Activated CD4-positive, alpha-beta T cell treated with anti-CD3 and anti-CD28 coated beads, Interleukin-2, amount 50 U/mL, for 4 hours (primary cell): ENCODE data around the gene NXPH1.

ENCODE experiments used
- DNase-seq, 2 experiments: peaks; one replicate each; pipeline ENCODE4 v3.0.0-alpha.2; 2020

NXPH1 gene

DNA sequence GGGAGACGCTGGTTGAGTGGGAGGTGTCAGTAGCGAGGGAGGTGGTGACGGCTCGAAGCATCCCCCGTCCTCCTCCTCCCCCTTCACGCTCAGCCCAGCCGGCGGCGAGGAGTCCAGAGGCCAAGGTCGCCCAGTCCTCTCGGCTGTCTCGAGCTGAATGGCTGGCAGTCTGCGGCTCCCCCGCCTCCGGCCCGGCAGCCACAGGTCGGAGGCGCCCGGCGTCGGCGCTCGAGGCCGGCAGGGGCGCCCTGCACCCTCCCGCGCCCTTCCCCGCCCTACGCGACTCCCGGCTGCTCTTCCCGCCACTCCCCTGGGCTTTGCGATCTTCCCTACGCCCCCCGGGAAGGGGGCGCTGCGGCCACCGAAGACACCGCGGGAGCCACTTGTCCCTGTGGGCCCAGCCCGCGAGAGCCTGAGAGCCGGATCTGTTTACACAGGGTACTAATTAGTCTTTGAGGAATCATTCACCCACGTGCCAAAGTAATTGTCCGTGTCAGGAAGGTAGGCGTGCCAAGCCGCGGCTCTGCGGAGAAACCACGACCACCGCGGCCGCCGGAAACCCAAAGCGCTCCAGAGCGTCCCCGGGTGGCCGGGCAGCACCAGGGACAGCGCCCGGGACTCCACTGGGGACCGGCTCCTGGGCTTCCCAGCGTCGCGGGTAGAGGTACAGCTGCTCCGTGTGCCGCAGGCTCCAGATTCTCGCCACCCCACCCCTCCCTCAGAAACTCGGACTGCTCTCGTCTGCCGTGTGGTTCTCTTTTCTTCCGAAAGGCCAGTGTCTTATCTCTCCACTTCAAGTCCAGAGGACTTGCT, at the start of gene NXPH1:
NXPH1 (plus strand) TSS at position 133 of the 813 bp plus-strand sequence.
- no peak for DNase-seq

DNA sequence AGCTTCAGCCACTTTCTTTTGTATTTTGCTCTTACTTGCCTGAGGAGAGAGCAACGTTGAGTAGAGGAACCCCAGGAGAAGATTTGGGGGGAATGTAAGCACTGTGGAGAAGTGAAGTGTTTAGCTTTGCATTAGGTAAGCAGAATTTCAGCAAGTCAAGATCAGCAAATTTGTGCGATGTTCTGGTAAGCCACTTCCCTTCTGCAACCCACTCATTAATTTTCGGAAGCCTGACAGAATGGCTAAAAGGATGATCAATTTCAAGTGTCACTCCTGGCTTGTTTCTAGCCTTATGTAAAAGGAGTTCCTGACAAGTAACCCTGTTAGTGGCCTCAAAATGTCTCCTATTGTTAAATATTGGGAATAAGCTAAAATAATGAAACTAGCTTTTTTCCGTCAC, 48.5 kb upstream of the NXPH1 start:
- no peak for DNase-seq

- no peak for DNase-seq
Observed at GRCh38 chr7:8386926-8387550, 46.4 kb upstream of the NXPH1 start.

GRCh38 chr7:8387551-8388256, 45.7 kb upstream of the NXPH1 start:
- no peak for DNase-seq

- no peak for DNase-seq
Observed at GRCh38 chr7:8388257-8388625, 45.2 kb upstream of the NXPH1 start.

DNA sequence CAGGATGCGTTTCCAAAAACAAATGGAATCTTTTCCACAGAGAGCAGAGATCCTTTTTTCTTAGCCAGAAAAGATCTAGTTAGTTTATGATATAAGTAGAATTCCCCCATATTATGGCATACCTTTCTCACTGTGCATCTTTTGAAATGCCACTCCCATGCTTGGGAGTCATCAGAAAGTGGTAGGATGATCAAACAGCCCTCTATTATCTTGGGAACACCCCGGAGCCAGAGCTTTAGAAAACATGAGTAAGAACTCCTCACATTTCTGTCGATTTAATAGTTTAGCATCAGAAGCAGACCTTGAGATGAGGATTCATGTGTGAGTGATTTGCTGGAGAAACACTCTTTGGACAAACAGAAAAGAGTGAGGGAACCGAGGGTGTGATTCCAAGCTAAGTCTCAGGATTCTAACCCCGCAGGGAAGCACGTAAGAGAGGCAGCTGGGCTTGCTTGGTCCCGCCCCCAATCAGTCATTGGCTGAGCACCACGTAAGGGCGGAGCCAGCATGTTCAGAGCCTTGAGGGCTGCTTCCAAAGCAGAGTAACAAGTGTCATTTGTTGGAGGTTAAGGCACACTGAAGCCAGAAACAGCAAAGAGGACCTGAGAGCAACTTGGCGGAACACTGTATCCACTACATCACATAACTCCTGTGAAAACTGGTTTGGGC, 43.7 kb upstream of the NXPH1 start:
- no peak for DNase-seq

- DNase-seq, result no peak
Observed at GRCh38 chr7:8390262-8390626, 43.2 kb upstream of the NXPH1 start.

DNA sequence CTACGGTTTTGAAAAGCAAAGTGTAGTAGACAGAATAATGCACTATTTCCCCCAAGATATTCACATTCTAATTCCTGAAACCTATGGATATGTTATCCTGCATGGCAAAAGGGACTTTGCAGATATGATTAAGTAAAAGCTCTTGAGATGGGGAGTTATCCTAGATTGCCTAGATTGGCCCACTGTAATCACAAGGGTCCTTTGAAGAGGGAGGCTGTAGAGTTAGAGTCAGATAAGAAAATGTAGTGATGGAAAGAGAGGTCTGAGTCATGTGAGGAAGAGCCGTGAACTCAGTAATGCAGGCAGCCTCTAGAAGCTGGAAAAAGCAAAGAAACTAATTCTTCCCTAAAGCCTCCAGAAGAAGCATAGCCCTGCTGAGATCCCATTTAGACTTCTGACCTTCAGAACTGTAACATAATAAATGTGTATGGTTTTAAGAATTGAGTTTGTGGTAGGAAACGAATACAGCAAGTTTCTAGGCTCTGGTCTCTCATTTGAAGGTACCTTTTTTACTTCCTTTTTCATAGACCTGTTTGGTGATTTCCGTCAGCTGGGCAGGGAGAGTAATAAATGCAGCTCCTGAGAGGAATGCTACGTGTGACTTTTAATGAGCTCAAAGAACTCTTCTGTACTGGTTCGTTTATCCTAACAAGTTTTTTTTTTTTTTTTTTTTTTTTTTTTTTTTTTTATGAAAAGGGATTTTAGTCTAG, 41.9 kb upstream of the NXPH1 start:
- no peak for DNase-seq

- no peak for DNase-seq
Observed at GRCh38 chr7:8396294-8396693, 37.1 kb upstream of the NXPH1 start.

- DNase-seq, result no peak
Observed at GRCh38 chr7:8408871-8409270, 24.5 kb upstream of the NXPH1 start.

GRCh38 chr7:8411103-8411502, 22.3 kb upstream of the NXPH1 start:
- no peak for DNase-seq

DNA sequence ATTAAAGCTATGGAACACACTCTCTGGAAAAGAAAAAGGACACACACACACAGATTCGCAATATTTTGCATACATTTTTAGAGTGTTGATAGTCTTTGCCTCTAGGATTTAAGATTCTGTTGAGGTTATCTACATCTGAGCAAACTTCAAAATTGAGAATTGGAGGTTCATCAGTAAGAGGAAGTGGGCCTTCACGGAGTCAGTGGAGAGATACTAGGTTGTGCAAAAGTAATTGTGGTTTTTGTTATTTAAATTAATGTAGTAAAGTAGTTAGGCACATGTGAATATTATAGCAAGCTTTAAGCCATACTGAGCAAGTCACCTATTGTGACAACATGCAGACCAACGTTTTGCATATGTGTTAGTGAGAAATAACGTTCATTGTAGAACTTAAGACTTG, 19.8 kb upstream of the NXPH1 start:
- no peak for DNase-seq

DNA sequence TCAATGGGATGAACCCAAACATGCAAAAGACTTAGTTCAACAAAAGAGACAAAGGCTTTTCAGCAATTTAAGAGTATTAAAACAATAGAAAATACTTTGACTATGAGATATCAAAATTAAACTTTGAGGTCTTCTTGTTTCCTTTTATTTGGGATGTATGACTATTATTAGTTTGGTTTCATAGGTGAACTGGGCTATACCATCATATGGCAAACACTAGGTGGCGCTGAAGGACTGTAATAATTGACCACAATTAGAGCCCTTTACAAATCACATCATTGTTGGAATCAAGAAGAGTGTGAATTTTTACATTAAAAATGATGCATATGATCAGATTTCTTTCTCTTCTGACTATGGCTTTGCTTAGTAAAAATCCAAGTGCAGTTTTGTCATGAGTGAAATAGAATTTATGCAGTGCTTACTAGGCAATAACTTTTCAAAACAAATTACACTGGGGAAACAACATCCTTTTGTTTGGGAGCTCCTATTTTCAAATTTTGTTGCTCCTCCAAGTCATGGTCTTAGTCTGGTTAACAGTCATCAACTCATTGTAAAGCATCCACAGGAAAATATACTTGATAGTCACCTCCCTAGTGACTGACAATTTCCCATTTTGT, 14.7 kb upstream of the NXPH1 start:
- DNase-seq, result peak in 1 of 2 experiments; percentile 16

- no peak for DNase-seq
Observed at GRCh38 chr7:8422177-8422576, 11.2 kb upstream of the NXPH1 start.

GRCh38 chr7:8423057-8423456, 10.4 kb upstream of the NXPH1 start:
- no peak for DNase-seq

GRCh38 chr7:8425223-8425622, 8.2 kb upstream of the NXPH1 start:
- no peak for DNase-seq

DNA sequence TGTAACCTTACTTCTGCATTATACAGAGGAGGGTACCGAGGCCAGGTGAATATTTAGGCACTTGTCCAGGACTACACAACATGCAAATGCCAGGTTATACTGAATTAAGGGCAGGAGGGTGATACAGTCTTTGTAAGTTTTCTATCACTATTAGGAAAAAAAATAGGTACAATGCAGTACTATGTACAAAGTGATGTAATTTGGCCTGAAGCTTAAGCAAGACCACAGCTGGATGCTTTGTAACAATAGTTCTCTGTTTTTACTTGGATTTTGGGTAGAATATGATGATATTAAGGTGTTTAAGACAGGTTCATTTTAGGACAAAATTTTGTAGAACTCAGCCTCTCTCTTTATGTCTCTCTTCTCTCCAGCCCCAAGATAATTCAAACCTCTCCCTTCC, 2.8 kb upstream of the NXPH1 start:
- DNase-seq, result no peak

DNA sequence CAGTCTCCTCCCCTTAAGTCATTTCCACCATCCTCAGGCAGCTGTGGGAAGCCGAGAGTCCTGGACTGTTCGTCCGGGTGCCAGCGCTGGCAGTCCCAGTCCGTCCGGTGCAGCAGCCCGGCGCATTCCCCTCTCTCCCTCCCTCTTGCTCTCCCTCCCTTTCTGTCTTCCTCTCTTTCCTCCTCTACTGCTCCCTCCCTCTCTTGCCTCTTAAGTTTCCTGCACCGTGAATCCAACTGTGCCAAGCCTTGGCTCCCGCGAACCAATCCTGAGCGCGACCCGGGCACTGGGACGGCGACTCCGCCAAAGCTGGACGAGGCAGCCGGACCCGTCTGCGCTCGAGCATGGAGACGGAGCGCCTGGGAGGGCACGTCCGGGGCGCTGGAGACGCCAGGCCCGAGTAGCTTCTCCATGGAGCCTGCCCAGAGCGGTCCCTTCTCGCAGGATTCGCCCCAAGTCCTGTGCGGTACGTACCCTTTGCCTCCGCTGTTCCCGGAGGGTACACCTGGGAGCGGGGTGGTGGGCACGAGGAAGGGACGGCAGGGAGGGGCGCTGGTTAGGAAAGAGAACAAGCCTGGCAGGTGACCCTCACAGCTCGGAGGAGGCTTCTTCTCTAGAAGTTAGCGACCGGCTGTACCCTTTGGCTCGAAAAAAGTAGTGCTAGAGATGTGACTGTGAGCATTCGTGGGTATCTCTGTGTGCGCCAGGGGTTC, 1.0 kb downstream of the NXPH1 start:
- DNase-seq, result no peak

DNA sequence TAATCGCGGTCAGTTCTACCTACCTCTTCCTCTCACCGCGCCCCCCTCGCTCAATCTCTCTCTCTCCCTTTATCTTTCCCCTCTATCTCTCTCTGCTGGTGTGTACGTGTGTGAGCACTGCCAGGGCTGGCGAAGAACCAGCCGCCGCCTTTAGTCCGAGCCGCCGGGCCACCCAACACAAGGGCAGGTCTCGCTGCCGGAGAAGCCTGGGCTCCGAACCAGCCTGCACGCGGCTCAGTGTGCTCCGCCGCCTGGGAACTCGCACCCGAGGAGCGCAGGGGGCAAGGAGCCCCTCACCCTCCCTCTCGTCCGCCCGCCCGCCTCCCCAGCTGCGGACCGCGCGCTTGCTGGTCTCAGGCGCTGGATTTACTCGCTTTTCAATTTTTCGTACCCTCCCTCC, 1.7 kb downstream of the NXPH1 start:
- DNase-seq, result no peak

DNA sequence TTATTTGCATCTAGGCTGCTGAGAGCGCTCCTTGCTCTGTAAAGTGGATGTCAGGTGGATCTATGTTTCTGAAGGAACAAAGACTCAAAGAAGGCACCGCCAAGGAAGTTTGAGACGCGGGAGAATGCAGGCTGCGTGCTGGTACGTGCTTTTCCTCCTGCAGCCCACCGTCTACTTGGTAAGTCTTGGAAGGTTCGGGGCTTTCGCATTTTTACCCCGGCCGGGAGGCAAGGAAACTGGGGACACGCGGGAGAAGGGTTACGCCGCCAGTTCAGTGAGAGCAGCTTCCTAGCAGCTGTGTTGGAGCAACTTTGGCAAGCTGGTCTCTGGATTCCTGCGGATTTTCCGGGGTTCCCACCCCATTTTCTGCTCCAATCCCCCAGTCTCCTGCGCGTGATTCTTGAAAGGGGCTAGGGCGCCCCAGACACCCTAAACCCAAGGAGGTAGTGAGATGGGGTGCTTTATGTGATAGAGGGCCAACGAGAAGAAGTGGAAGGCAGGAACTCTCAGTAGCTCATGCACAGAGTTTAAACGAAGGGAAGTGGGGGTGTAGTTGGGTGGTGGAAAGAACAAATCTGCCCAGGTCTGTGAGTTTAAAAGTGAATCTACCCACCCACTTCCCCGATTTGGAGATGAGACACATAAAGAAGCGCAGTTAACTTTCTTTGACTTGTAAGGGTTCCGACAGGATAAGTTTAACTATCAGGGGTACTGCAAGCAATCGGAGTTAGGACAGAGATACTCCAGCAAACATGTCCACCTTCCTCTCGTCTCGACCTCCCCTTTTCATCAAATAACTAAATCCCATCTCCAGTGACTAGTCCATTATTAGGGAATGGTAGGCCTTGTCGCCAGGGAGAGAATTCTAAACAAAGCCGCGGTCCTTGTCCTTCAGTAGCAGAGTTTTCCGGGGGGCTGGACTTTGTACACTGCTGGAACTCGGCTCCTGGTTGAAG, 2.5 kb downstream of the NXPH1 start:
- no peak for DNase-seq

- peak; percentile 4 to 11 for DNase-seq
Observed at GRCh38 chr7:8436965-8437364, 3.6 kb downstream of the NXPH1 start.
